K562 (cell line): ENCODE data around the gene PRKAR1B. TPM values are rescaled to one million over a fixed set of nuclear protein-coding genes. Genes with fewer than 3 reads are reported as not detected.

Experiments
- ATAC-seq: fragments of 200-7000 bp; cut with Tn5 transposase; 3 replicates; pipeline ENCODE4 v1.9.1; 2020; ENCODE audit warnings: moderate library complexity
- BruUV-seq: library from RNA; stranded (reverse); fragments of 400-500 nt; replicated peaks from 2 replicates; lab custom pipeline; 2021; lab: Mats Ljungman, UMichigan
- CTCF ChIA-PET: fragments of 300-600 bp; formaldehyde crosslinking; extraction: SDS; loops from one replicate; lab custom pipeline; 2021; ENCODE audit warnings: low intra/inter-chr PET ratio; lab: Yijun Ruan, JAX
- POLR2A ChIA-PET: fragments of 300-600, 350-650 bp; sonication (Branson Sonifier 250); formaldehyde crosslinking; extraction: SDS; loops from one replicate; lab custom pipeline; 2021; ENCODE audit warnings: antibody characterized with exemption, inconsistent platforms; lab: Yijun Ruan, JAX
- DNase-seq, 4 experiments: peaks; one replicate each; pipeline versions ENCODE4 v3.0.0 to v3.0.0-alpha.2; 2011 to 2018; ENCODE audit warnings: low spot score in 3 of 4, mixed read lengths in 3 of 4; ENCODE audit errors: extremely low read depth in 1 of 4
- FAIRE-seq: peaks from 2 replicates; lab custom pipeline; 2011; peaks lifted over from hg19 to GRCh38; lab: Jason Lieb, UNC
- H2AFZ ChIP-seq: 2 replicates; pipeline ENCODE4 v1.6.0; 2011; ENCODE audit warnings: low read depth, low read length, control low read depth, inconsistent platforms
- H3K27ac ChIP-seq: fragments of 200-600 bp; 3 replicates; pipeline ENCODE4 v1.8.0; 2011; ENCODE audit warnings: low read depth, mild to moderate bottlenecking, control low read depth, inconsistent platforms, low read length, moderate library complexity, mixed read lengths; ENCODE audit errors: extremely low read depth
- H3K27me3 ChIP-seq, 2 experiments: fragments of 300-600 bp in 1 of 2; 2 replicates in 1 of 2; 3 replicates in 1 of 2; pipeline versions ENCODE4 v1.6.0 to v1.8.0; 2011; ENCODE audit warnings: inconsistent platforms in 2 of 2, low read length in 2 of 2, mild to moderate bottlenecking in 1 of 2, mixed read lengths in 1 of 2, moderate library complexity in 1 of 2; ENCODE audit not compliant: control insufficient read depth in 2 of 2, insufficient read depth in 2 of 2
- H3K36me3 ChIP-seq: fragments of 300-600 bp; 3 replicates; pipeline ENCODE4 v1.8.0; 2011; ENCODE audit warnings: mild to moderate bottlenecking, low read length, inconsistent platforms; ENCODE audit not compliant: control insufficient read depth, insufficient read depth
- H3K4me1 ChIP-seq, 2 experiments: fragments of 200-600 bp in 1 of 2; replicated peaks in 1 of 2; 2 replicates in 1 of 2; 3 replicates in 1 of 2; pipeline versions ENCODE4 v1.5.1 to v1.8.0; 2011; ENCODE audit warnings: inconsistent platforms in 2 of 2, low read length in 2 of 2, mild to moderate bottlenecking in 1 of 2, mixed read lengths in 1 of 2, moderate library complexity in 1 of 2; ENCODE audit not compliant: control insufficient read depth in 2 of 2, insufficient read depth in 2 of 2
- H3K4me2 ChIP-seq: 2 replicates; pipeline ENCODE4 v1.6.1; 2011; ENCODE audit warnings: low read length, control low read depth, inconsistent platforms, mixed read lengths; ENCODE audit not compliant: insufficient read depth
- H3K4me3 ChIP-seq: fragments of 200-600 bp; sonication (generic), shearing (Covaris generic); 2 replicates; pipeline ENCODE4 v1.5.1; 2016; ENCODE audit warnings: control low read depth, inconsistent platforms
- H3K79me2 ChIP-seq: fragments of 200-600 bp; 3 replicates; pipeline ENCODE4 v1.8.0; 2011; ENCODE audit warnings: low read length, inconsistent platforms; ENCODE audit not compliant: control insufficient read depth, insufficient read depth
- H3K9ac ChIP-seq, 2 experiments: 2 replicates each; pipeline versions ENCODE4 v1.6.0 to v1.6.1; 2011; ENCODE audit warnings: low read depth in 2 of 2, low read length in 2 of 2, control low read depth in 1 of 2, inconsistent platforms in 1 of 2, mild to moderate bottlenecking in 1 of 2, mixed read lengths in 1 of 2; ENCODE audit not compliant: insufficient read depth in 1 of 2
- H3K9me1 ChIP-seq: one replicate; pipeline ENCODE4 v1.6.0; 2011; ENCODE audit warnings: inconsistent platforms, mild to moderate bottlenecking, low read length, moderate library complexity; ENCODE audit not compliant: control insufficient read depth, insufficient read depth
- H3K9me3 ChIP-seq: replicated peaks from 2 replicates; pipeline ENCODE4 v1.5.1; 2011; ENCODE audit warnings: low read depth, low read length, inconsistent platforms; ENCODE audit not compliant: control insufficient read depth, insufficient read depth
- H4K20me1 ChIP-seq: replicated peaks from 2 replicates; pipeline ENCODE4 v1.6.1; 2011; ENCODE audit warnings: low read length, inconsistent platforms, mixed read lengths; ENCODE audit not compliant: control insufficient read depth, insufficient read depth
- POLR2G ChIP-seq: fragments of 200-400 bp; formaldehyde crosslinking; IDR thresholded peaks from 2 replicates; pipeline ENCODE4 v1.6.1; 2017; ENCODE audit warnings: low read depth, mild to moderate bottlenecking, antibody characterized with exemption, low read length, moderate library complexity
- ZBTB33 ChIP-seq: sonication (generic); formaldehyde crosslinking; IDR thresholded peaks from 2 replicates; pipeline ENCODE4 v1.8.1; 2023; ENCODE audit warnings: mild to moderate bottlenecking, missing genetic modification reagents
- ZNF324 ChIP-seq: fragments of 250-450 bp; sonication (Bioruptor Pico); IDR thresholded peaks from 2 replicates; pipeline ENCODE4 v1.4.0; 2020; ENCODE audit warnings: mild to moderate bottlenecking
- WGBS: fragments of 100-300 bp; shearing (Covaris generic); methylation state at CpG from one replicate; pipeline ENCODE4 v1.1.6; 2016; ENCODE audit warnings: low coverage, mixed read lengths; ENCODE audit not compliant: insufficient coverage; ENCODE audit errors: missing lambda C conversion rate; 5-methylcytosine and 5-hydroxymethylcytosine counted together
- in situ Hi-C: fragments of 300-500 bp; cut with MboI; formaldehyde crosslinking; loops from 4 replicates; pipeline ENCODE4 v1.15.0; 2018; ENCODE audit warnings: inconsistent platforms, mixed read lengths
- intact Hi-C: fragments of 100-400 bp; cut with micrococcal nuclease; formaldehyde crosslinking; loops from 2 replicates; pipeline ENCODE4 v1.14.2; 2022
- polyA plus RNA-seq, 8 experiments: library from polyadenylated mRNA; depleted of rRNA in 4 of 8; stranded (reverse) in 5 of 8; unstranded in 3 of 8; fragments of >200 nt; fragmentation: Nextera tagmentation in 2 of 8; fragmentation: Illumina TruSeq in 1 of 8; extraction: Ambion mirVana in 2 of 8; extraction: Trizol in 1 of 8; gene quantifications; 2 replicates each; pipeline versions ENCODE4 v1.2.1 to v1.2.3, GENCODE V29; 2011 to 2014; ENCODE audit warnings: inconsistent platforms in 1 of 8, missing spikeins in 1 of 8
- total RNA-seq, 7 experiments: library from RNA; depleted of rRNA in 6 of 7; stranded (reverse); fragments of >200 nt in 6 of 7; fragmentation: Illumina TruSeq in 2 of 7; extraction: Trizol in 2 of 7; gene quantifications; 2 replicates each; pipeline versions ENCODE4 v1.2.1 to v1.2.3, GENCODE V29; 2011 to 2021; ENCODE audit warnings: low replicate concordance in 1 of 7

PRKAR1B gene
- total and polyA plus RNA-seq, 9 of the 15 experiments (the other 6 are each of a cell fraction or from before 2014, with no cell fraction given), result 0.99 to 30.5 (median 12.7) TPM

GRCh38 chr7:576524-577277, 150.4 kb downstream of the PRKAR1B start:
- Histone ChIP-seq H3K4me1 (peaks cover 0 to 23% of the 10 kb centered on the region in 2 experiments; a peak in 1 of 5 replicates), H3K36me3 (peaks cover 15% of the 10 kb centered on the region; the same call in 2 of the 3 replicates), H4K20me1 (no peaks in the 10 kb centered on the region), H2AFZ (no peak overlapping the region), H3K27me3 (no peaks in the 10 kb centered on the region), H3K9me3 (no peaks in the 10 kb centered on the region), H3K9ac (no peak overlapping the region), H3K4me2 (no peak overlapping the region), H3K9me1 (peaks cover 4% of the 10 kb centered on the region), H3K79me2 (no peaks in the 10 kb centered on the region), H3K4me3 (no peak overlapping the region), H3K27ac (no peak overlapping the region)
- intact Hi-C loops, result no loop called here
- BruUV-seq, result no TSS peak
- WGBS, result 90% methylated on average over 32 of the region's 37 CpGs
- ChIA-PET CTCF (no interaction called here), POLR2A (no interaction called here)
- TF ChIP-seq ZBTB33 (CRISPR knock-in tag), result peak; percentile 42; the same call in 1 of the 2 replicates
- peak; percentile 51; the same call in 1 of the 2 replicates for TF ChIP-seq POLR2G
- TF ChIP-seq ZNF324 (CRISPR knock-in tag), result no peak
- ATAC-seq (no peak), DNase-seq (no peak), FAIRE-seq (no peak)
- in situ Hi-C loops, result no loop called here
